Stimulated activated CD8-positive, alpha-beta memory T cell treated with anti-CD3 and anti-CD28 coated beads, Interleukin-4, amount 100 ng/mL, for 1 hour (primary cell): ENCODE data around the gene COL11A2.
A peak's percentile ranks its signal among the peaks of the same experiment; 100 is the strongest.

Experiments
- DNase-seq, 2 donors: peaks; one replicate each; pipeline ENCODE4 v3.0.0-alpha.2; 2020; ENCODE audit warnings: low read depth in 2 of 2, low spot score in 1 of 2

COL11A2 gene

DNA sequence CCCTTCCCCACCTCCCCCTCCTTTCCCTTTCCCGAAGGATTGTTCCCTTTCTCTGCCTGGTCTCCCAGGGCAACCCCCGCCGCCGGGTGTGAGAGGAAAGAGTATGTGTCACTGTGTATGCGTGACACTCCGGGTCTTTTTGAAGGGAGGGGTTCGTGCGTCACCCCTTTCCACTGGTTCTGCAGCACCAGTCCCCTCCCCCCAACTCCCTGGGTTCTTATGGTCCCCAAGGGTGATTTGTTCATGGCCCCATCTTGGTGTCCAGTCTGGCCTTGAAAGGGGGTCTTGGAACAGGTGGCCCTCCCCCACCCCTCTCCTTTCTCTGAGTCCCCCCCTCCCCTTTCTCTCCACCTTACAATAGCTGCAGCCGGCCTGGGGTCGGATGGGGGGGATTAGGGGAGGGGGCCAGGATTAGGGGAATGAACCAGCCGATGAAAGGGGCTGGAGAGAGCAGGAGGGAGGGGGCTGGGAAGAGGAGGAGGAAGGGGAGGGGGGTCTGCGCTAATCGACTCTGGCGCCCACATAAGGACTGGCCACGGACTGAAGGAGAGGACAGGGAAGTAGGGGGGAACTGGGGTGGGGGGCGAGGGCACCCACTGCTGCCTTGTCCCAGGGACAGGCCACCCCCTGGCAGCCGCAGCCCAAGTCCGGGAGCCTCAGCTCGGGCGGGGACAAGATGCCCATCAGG, 14.7 kb upstream of the COL11A2 start:
- DNase-seq: no peak

DNA sequence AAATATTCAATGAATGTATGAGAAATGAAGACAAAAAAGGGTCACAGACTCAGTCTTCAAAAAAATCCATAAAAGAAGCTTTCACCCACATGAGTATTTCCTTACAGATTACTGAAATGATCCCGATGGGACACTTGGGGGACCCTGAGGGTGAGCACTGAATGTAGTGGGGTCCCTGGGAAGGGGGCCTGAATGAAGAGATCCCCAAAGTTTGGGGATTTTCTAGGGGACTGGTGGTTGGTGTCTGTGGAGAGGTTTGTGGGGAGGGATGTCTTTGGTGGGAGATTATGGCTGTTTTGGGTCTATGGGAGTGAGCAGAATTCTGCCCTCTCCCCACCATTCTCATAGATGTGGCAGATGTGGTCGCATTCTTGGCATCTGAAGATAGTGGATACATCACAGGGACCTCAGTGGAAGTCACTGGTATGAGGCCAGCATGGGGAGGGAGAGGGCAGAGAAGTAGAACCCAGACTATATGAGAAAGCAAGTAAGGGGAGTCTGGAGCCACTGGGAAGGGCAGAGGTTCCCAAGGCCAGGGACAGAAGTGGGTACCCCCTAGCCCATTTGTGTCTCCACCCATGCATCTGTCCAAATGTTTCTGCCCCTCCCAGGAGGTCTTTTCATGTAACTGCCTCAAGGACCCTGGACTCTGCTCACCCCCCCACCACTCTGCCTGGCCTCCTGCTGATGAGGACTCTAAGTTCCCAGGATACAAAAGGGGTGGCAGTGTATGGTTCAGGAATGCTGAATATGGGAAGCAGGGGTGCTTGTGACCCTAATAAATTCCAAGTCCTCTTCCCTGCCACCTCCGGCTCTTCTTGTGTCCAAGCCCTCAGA, 14.0 kb upstream of the COL11A2 start:
- DNase-seq: no peak

DNA sequence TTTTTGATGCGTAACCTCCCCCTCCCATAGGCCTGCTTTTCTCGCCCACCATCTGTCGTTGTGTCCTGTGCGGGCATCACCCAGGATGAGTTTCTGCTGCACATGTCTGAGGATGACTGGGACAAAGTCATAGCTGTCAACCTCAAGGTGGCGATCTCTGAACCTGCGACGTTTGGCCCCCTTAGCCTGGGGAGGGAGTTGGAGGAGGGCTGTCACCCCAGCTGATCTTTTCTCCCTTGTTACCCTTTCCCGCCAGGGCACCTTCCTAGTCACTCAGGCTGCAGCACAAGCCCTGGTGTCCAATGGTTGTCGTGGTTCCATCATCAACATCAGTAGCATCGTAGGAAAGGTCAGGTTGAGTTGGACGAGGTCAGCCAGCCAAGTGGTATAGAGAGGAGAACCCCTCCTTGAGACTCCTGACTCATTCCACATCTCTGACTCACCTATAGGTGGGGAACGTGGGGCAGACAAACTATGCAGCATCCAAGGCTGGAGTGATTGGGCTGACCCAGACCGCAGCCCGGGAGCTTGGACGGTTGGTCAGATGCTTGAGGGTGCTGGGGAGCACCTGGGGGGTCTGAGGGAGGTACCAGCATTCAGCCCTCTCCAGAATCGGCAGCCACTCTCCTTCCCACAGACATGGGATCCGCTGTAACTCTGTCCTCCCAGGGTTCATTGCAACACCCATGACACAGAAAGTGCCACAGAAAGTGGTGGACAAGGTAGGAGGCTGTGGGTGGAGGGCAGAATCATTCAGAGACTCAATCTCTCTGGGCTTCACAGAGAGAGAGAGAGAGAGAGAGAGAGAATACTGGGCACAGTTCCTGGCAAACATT, 13.1 kb upstream of the COL11A2 start:
- DNase-seq: no peak

DNA sequence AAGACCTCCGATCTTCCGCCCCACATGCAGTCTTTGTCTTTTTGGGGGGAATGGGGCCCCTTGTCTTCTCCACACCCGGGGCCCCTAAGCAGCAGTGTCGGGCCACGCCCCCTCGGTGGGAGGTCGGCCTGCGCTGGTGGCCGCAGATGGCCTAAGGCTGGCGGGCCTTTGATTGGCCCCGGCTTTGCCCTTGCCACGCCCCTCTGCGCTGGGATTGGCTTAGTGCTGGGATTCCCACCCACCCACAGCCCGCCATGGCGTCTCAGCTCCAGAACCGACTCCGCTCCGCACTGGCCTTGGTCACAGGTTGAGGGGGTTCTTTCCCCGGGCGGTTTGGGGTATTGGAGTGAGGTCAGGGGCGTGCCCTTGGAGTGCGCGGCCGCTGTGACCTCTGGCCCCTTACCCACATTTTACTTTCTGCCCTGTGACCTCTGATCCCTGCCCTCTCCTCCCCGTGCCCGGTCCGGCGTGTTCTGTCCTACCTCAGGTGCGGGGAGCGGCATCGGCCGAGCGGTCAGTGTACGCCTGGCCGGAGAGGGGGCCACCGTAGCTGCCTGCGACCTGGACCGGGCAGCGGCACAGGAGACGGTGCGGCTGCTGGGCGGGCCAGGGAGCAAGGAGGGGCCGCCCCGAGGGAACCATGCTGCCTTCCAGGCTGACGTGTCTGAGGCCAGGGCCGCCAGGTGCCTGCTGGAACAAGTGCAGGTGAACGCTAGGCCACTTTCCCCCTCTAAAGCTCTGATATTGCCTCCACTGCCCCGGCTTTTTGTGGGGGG, 12.3 kb upstream of the COL11A2 start, which contains the start of gene HSD17B8:
Gene HSD17B8 (plus strand): TSS at position 241 of the 776 bp plus-strand sequence. CDS start 14 bp downstream, at position 255.
- DNase-seq: peak; percentile 79 to 89

DNA sequence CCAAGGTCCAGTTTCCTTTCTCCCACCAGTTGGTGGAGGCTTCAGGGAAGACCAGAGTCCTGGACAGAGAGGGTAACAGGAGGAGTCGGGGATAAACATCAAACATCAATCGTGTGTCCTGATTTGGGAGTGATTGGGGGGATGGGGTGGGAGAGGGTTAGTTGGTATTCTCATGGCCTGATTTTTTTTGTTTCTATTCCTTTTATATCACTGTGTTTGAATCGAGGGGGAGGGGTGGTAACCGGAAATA, 11.8 kb upstream of the COL11A2 start:
- no peak for DNase-seq

DNA sequence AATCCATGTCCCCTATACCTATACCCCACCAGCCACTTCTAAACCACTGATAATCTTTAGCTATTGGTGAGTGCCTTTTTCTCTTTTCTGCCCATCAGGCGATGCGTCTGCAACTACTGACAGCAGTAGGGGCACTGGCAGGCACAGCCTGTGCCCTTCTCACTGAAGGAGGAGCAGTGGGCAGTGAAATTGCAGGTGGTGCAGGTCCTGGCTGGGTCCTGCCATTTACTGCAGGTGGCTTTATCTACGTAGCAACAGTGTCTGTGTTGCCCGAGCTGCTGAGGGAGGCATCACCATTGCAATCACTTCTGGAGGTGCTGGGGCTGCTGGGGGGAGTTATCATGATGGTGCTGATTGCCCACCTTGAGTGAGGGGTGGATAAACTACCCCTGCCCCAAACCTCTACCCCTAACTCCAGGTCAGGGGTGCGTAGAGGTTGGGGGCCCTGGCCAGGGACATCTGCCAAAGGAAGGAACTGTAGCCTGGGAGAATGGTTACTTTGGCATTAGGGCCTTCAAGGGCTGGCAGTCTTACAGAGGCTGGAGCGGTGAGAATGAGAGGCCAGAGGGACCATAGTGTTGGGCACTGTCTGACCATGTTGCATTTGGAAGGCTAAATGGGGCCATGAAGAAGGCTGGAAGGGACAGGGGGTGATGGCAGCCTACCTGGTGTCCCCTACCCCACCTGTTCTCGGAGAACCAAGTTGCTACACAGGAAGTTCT, 11.3 kb upstream of the COL11A2 start:
- DNase-seq: no peak

DNA sequence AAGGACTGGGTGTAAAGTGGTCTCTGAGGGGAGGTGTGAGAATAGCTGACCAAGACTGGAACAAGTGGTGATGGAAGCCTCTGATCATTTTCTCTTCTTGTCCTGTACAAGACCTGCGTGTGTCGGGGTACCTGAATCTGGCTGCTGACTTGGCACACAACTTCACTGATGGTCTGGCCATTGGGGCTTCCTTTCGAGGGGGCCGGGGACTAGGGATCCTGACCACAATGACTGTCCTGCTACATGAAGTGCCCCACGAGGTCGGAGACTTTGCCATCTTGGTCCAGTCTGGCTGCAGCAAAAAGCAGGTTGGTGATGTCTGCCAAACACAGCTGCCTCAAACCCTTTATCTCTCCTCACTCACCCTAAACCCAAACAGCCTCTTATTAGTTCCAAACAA, 10.5 kb upstream of the COL11A2 start:
- no peak for DNase-seq

DNA sequence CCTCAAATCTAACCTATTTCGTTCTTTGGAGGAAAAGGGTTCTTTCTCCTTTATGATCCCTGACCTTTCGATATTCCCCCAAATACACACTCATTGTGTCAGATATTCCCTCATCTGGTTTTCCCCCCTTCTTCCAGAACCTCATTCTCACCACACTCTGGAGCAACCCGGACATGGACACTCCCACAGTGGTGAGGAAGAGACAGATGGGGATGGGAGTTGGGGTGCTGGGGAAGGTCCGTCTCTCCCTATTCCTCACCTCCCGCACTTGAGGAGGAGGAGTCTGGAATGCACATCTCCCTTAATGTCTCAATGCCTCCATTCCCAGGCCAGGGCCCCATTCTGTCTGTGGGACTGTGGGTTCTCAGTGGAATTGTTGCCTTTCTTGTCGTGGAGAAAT, 9.7 kb upstream of the COL11A2 start:
- DNase-seq: no peak

DNA sequence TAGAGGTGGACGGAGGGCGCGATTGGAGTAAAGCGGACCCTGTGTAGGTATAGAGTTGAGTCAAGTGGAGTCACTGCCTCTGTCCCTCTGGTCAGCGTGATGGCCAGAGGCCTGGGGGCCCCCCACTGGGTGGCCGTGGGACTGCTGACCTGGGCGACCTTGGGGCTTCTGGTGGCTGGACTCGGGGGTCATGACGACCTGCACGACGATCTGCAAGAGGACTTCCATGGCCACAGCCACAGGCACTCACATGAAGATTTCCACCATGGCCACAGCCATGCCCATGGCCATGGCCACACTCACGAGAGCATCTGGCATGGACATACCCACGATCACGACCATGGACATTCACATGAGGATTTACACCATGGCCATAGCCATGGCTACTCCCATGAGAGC, 8.9 kb upstream of the COL11A2 start:
- no peak for DNase-seq

DNA sequence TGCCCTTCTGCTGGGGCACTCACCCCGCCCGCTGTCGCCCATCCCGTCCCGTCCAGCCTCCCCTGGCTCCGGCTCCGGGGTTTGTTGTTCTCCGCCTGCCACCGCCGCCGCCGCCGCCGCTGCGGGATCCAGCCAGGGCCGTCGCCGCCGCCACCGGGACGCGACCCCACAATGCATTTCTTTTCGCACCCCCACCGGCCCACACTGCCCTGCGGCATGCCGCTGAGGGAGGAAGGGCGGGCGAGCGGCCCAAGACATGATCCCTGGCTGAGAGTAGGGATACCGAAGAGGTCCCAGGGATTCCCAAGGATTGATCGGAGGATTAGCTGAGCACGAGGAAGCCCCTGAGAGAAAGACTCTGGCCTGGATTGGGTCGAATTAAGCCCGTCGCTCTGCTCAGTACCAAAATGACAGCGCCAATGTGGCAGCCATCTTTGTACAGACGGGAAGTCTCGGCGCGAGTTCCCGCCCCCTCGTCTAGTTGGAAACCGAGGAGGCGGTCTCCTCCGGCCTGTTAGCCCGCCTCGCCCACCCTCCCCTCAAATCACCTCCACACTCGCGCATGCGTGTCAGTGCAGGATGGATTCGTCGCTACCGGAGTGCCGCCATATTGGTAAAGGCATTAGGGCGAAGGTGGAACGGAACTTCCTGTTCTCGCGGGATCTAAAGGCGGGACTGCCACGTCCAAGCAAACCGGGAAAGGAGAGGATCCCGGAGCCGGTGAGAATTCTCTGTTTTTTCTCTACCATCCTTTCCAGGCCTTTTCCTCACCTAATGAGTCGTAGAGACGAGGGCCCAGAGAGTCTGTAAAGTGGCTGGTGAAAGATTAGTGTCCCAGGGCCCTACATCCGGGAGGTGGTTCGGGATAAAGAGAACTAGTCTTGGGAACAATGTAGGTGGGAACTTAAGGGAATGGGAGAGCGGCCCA, 8.2 kb upstream of the COL11A2 start, which contains the start of the genes RXRB and SLC39A7:
Gene RXRB (minus strand): TSS at position 447 of the 928 bp plus-strand sequence. CDS start 189 bp downstream, at position 258.
Gene SLC39A7 (plus strand): TSS at position 649 of the 928 bp plus-strand sequence. CDS start 379 bp downstream, outside the sequence.
- DNase-seq: peak; percentile 97 to 99

DNA sequence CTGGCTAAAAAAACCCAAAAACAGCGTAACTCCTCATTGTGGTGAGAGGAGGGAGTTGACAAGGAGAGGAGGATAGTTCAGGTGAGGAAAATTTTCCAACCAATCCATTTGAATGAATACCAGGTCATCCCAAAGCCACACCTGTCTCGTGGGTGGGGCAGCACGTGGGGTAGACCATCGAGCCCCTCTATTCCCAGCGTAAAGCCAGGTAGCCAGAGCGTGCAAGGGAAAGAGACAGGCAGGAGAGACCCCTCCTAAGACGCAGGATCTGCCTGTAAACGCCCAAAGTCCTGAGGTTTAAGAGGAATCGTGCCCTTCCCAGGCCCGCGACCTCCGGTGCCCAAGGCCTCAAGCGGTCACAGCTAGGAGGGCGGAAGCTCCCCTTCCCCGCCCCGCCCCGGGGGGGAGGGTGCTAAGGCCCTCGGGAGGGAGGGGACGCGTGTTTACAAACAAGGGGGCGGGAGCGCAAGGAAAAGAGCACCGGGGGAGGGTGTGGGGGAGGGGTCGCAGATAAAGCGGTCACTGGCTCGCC, 7.5 kb upstream of the COL11A2 start:
- peak; percentile 33 to 41 for DNase-seq

DNA sequence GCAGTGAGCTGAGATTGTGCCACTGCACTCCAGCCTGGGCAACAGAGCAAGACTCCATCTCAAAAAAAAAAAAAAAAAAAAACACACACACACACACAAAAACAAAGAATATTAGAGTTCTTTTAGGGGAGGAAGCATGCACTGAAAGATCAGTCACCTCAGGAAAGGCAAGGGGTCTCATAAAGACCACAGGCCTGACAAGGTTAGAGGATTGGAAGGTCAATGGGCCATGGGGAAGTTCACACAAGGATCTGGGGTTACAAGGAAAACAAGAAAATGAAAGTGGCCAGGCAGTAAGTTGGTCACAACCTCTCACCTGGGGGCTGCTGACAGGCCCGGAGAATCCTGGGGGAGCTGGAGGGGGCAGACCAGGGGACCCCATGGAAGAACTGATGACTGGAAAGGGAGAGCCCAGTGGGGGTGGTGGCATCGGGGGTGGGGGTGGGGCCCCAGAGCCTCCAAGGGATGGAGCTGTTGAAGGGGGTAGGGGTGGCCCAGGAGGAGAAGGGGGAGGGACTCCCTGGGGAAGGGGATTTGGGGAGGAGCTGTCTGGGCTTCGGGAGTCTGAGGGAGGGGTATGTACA, 6.7 kb upstream of the COL11A2 start:
- DNase-seq: no peak

DNA sequence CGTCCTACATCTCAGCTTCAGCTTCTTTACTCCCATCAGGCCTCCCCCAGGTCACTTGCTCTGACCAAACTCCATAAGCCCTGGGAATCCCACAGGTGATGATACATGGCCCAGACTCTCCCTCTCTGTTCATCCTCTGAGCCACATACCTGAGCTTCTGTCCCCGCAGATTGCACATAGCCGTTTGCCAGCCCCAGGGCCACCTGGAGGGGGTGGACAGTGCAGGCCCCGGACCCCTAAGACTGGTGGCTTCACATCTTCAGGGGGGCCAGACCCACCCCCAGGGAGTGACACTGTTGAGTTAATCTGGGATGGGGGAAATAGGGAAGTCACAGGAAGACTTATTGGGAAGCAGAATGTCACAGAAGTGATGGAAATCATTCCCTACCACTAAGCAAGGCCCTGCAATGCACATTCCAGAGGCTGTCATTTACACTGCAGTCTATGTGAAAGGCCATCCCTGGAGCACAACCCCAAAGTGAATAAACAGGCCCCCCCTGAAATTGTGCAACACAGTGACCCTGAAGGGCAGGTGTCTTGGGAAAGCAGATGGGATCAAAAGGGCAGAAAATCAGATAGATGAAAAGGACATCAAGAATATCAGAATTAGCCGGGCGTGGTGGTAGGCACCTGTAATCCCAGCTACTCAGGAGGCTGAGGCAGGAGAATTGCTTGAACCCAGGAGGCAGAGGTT, 6.0 kb upstream of the COL11A2 start:
- DNase-seq: no peak

DNA sequence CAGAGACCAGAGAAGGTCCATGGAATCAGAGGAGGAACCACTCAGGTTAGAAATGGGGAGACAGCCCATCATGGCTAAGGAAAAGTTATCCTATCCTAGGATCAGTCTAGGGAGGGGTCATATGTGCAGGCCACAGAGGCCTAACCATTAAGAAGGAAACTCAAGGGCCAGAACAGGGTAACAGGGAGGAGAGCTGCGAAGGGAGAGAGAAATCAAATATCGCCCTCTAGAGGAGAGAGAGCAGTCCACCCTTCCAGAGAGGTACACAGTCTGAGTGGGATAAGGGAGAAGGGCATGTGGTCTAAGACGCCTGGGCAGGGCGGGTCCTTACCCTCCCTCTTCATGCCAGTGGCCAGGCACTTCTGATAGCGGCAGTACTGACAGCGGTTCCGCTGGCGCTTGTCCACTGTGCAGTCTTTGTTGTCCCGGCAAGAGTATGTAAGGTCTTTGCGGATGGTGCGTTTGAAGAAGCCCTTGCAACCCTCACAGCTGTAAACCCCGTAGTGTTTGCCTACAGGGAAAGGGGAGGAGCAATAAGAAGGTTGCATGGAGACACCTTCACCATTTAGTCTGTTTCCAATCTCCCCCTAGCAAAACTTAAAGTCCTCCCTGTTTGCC, 5.3 kb upstream of the COL11A2 start:
- no peak for DNase-seq

DNA sequence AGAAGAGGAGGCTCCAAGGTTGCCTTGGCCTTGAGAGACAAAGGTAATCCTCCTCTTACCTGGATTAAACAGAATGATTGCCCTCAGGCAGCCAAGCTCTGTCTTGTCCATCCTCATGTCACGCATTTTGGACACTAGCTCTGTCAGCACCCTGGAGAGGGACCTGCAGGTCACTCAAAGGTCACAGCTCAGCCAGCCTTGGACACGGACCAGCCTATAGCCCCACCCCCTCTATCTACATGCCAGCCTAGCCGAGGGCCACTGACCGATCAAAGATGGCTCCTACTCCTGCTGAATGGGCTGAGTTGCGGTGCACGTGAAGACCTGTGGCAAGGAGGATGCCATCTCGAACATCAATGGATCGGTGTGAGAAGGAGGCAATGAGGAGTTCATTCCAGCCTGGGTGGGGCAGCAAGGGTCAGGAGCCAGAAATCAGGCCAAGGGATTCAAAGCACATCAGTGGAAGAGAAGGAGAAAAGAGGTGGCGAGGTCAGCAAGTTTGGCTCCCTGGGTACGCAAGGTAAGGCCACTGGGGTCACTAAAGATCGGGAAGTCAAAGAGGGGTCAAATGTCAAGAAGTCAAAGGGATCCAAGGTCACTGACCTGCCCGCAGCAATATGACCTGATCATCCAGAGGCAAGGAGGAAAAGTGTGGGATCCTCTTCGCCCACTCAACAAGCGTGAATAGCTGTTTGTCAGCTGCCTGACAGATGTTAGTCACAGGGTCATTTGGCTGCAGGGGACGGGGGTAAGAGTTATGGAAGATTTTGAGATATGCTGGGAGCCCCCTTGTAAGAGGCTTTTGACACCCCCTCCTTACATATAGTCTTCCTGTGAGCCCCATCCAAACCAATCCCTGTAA, 3.3 kb upstream of the COL11A2 start:
- no peak for DNase-seq

DNA sequence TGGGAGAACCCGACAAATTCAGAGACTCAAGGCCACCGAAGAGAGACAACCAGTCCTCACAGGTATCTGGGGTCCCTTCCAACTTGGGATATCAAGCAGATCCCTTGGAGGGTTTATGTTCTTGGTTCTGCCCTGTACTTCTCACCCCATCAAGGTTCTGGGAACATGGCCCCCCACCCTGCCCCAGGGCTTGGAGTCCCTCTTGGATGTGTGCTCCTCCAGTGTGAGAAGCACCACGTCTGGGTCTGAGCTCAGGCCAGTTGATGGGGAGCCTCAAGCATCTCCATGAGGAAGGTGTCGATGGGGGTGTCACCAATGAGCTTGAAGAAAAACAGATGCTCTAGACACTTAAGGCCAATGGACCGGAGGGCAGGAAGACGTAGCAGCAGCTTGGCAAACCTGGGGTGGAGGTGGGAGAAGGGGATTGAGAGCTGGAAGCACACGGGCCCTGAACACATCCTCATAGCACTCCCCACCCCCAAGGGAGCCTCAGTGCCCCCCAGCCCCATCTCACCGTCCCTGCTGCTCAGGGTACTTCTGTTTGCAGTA, 2.2 kb upstream of the COL11A2 start:
- DNase-seq: no peak
